SU-DHL-6 (cell line): ENCODE results near the gene IL17RE.

Source experiments
- H2AFZ ChIP-seq: fragments of 200-600 bp; sonication (generic); 2 replicates; pipeline ENCODE4 v1.6.1; 2014; ENCODE audit warnings: low read depth, mild to moderate bottlenecking, moderate library complexity, mixed read lengths, antibody characterized with exemption, low read length; ENCODE audit not compliant: severe bottlenecking
- H3F3A ChIP-seq: fragments of 200-600 bp; shearing (Covaris generic); 2 replicates; pipeline ENCODE4 v1.6.0; 2016; ENCODE audit warnings: antibody characterized with exemption, mild to moderate bottlenecking; ENCODE audit not compliant: insufficient read depth
- H3K27ac ChIP-seq: fragments of 200-600 bp; sonication (generic); 2 replicates; pipeline ENCODE4 v1.5.1; 2016; ENCODE audit warnings: low read depth, mild to moderate bottlenecking, low read length, moderate library complexity, mixed read lengths
- H3K27me3 ChIP-seq: fragments of 200-600 bp; sonication (generic), shearing (Covaris generic); 2 replicates; pipeline ENCODE4 v1.6.0; 2014; ENCODE audit warnings: mild to moderate bottlenecking, low read length
- H3K36me3 ChIP-seq: fragments of 200-600 bp; sonication (generic); 2 replicates; pipeline ENCODE4 v1.6.1; 2014; ENCODE audit warnings: mild to moderate bottlenecking, low read length, mixed read lengths
- H3K4me2 ChIP-seq: fragments of 300-600, 200-600 bp; shearing (Covaris generic), sonication (generic); 2 replicates; pipeline ENCODE4 v1.6.0; 2014; ENCODE audit warnings: low read length, low read depth, mild to moderate bottlenecking; ENCODE audit not compliant: poor library complexity, severe bottlenecking
- H3K4me3 ChIP-seq: fragments of 200-600 bp; sonication (generic); 2 replicates; pipeline ENCODE4 v1.5.1; 2014; ENCODE audit warnings: antibody characterized with exemption, low read length, mild to moderate bottlenecking, mixed read lengths; ENCODE audit not compliant: insufficient read depth, poor library complexity, severe bottlenecking
- H3K79me2 ChIP-seq: fragments of 200-600 bp; sonication (generic); 2 replicates; pipeline ENCODE4 v1.6.1; 2014; ENCODE audit warnings: mild to moderate bottlenecking, low read length, moderate library complexity; ENCODE audit not compliant: insufficient read depth
- H3K9ac ChIP-seq: fragments of 200-600 bp; sonication (generic); 2 replicates; pipeline ENCODE4 v1.7.0; 2014; ENCODE audit warnings: mild to moderate bottlenecking, low read length
- H3K9me2 ChIP-seq: fragments of 200-600 bp; sonication (generic); replicated peaks from 2 replicates; pipeline ENCODE4 v1.6.1; 2014; ENCODE audit warnings: low read length; ENCODE audit not compliant: insufficient read depth
- H3K9me3 ChIP-seq: fragments of 200-600 bp; sonication (generic); 2 replicates; pipeline ENCODE4 v1.6.1; 2014; ENCODE audit warnings: low read length, mixed read lengths; ENCODE audit not compliant: insufficient read depth
- H4K20me1 ChIP-seq: fragments of 200-600 bp; sonication (generic); 2 replicates; pipeline ENCODE4 v1.6.1; 2014; ENCODE audit warnings: low read depth, mild to moderate bottlenecking, antibody characterized with exemption, low read length, moderate library complexity, mixed read lengths
- CTCF ChIP-seq: fragments of 200-600 bp; sonication (generic); IDR thresholded peaks from one replicate; pipeline ENCODE4 v1.5.1; 2017; ENCODE audit warnings: antibody characterized with exemption, mild to moderate bottlenecking, low read length, moderate library complexity; ENCODE audit not compliant: insufficient read depth, poor library complexity, severe bottlenecking
- EZH2phosphoT487 ChIP-seq: fragments of 200-600 bp; sonication (generic), shearing (Covaris generic); conservative IDR thresholded peaks from 2 replicates; pipeline ENCODE4 v1.6.1; 2018; ENCODE audit warnings: mild to moderate bottlenecking, antibody characterized with exemption, low read length, moderate library complexity, mixed read lengths

IL17RE gene

GRCh38 chr3:9916734-9917680 lies 14.4 kb downstream of the IL17RE start, which contains the start of gene IL17RC:
IL17RC (plus strand) TSS chr3:9917098; CDS start chr3:9917316, 218 bp downstream.
- Histone ChIP-seq H3K9ac (no peak within 1 kb of the TSS), H3K79me2 (no peaks in the 10 kb centered on the region), H4K20me1 (no peaks in the 10 kb centered on the region), H3F3A (no peaks in the 10 kb centered on the region), H3K4me2 (peak within 1 kb of the TSS; percentile 34), H3K27ac (no peak within 1 kb of the TSS), H3K9me3 (no peaks in the 10 kb centered on the region), H3K9me2 (no peaks in the 10 kb centered on the region), H3K27me3 (no peaks in the 10 kb centered on the region), H2AFZ (no peak within 1 kb of the TSS), H3K36me3 (no peaks in the 10 kb centered on the region), H3K4me3 (no peak within 1 kb of the TSS)
- TF ChIP-seq EZH2phosphoT487 (no peak), CTCF (no peak)

GRCh38 chr3:9917820-9918219 lies 15.2 kb downstream of the IL17RE start:
- H3K9me2 ChIP-seq, result no peaks in the 10 kb centered on the region
- H3K4me2 ChIP-seq, result no peak overlapping the region
- H3K9me3 ChIP-seq, result no peaks in the 10 kb centered on the region
- TF ChIP-seq EZH2phosphoT487, result no peak
- TF ChIP-seq CTCF, result no peak
- H3K79me2 ChIP-seq, result no peaks in the 10 kb centered on the region
- H3K9ac ChIP-seq, result no peak overlapping the region
- no peak overlapping the region for H3K4me3 ChIP-seq
- H3K27me3 ChIP-seq, result no peaks in the 10 kb centered on the region
- no peak overlapping the region for H3K27ac ChIP-seq
- no peaks in the 10 kb centered on the region for H4K20me1 ChIP-seq
- H2AFZ ChIP-seq, result no peak overlapping the region
- no peaks in the 10 kb centered on the region for H3K36me3 ChIP-seq
- H3F3A ChIP-seq, result no peaks in the 10 kb centered on the region

- H3K27ac ChIP-seq, result no peak overlapping the region
- TF ChIP-seq EZH2phosphoT487 (no peak), CTCF (no peak)
- H3K4me2 ChIP-seq, result no peak overlapping the region
Observed at GRCh38 chr3:9918261-9919038, 15.8 kb downstream of the IL17RE start.

More at GRCh38 chr3:9918261-9919038, 15.8 kb downstream of the IL17RE start:
- Histone ChIP-seq H4K20me1 (no peaks in the 10 kb centered on the region), H3K4me3 (no peak overlapping the region), H2AFZ (no peak overlapping the region), H3K27me3 (no peaks in the 10 kb centered on the region), H3K79me2 (no peaks in the 10 kb centered on the region), H3K36me3 (no peaks in the 10 kb centered on the region), H3K9me2 (no peaks in the 10 kb centered on the region), H3F3A (no peaks in the 10 kb centered on the region), H3K9ac (no peak overlapping the region), H3K9me3 (no peaks in the 10 kb centered on the region)
